ENCODE data around the gene CELF4.

The CELF4 gene

GRCh38 chr18:37506001-37506400 lies 59.6 kb downstream of the CELF4 start:
- no peak for DNase-seq
- H3K9me3 ChIP-seq = no peaks in the 10 kb centered on the region
- no peaks in the 10 kb centered on the region for H3K27me3 ChIP-seq
- H3K4me3 ChIP-seq (ENCODE audit: low read depth, low read length) = no peak overlapping the region
- H3K36me3 ChIP-seq = no peaks in the 10 kb centered on the region
- peaks cover 3% of the 10 kb centered on the region; the same call in 1 of the 2 replicates for H3K4me1 ChIP-seq
- TF ChIP-seq, protein P1, sequence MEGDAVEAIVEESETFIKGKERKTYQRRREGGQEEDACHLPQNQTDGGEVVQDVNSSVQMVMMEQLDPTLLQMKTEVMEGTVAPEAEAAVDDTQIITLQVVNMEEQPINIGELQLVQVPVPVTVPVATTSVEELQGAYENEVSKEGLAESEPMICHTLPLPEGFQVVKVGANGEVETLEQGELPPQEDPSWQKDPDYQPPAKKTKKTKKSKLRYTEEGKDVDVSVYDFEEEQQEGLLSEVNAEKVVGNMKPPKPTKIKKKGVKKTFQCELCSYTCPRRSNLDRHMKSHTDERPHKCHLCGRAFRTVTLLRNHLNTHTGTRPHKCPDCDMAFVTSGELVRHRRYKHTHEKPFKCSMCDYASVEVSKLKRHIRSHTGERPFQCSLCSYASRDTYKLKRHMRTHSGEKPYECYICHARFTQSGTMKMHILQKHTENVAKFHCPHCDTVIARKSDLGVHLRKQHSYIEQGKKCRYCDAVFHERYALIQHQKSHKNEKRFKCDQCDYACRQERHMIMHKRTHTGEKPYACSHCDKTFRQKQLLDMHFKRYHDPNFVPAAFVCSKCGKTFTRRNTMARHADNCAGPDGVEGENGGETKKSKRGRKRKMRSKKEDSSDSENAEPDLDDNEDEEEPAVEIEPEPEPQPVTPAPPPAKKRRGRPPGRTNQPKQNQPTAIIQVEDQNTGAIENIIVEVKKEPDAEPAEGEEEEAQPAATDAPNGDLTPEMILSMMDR (IDR thresholded peaks at IDR 0.05; ENCODE audit: low read depth, low read length) = no peak

- TF ChIP-seq, protein P1 (IDR thresholded peaks at IDR 0.05; ENCODE audit: low read depth, low read length) = no peak
- Histone ChIP-seq H3K36me3 (no peaks in the 10 kb centered on the region), H3K4me3 (ENCODE audit: low read depth, low read length) (no peak overlapping the region), H3K4me1 (peaks cover 3% of the 10 kb centered on the region; the same call in 1 of the 2 replicates), H3K27me3 (no peaks in the 10 kb centered on the region), H3K9me3 (no peaks in the 10 kb centered on the region)
- DNase-seq = no peak
These were observed 60.3 kb downstream of the CELF4 start for GRCh38 chr18:37505321-37505720.

DNA sequence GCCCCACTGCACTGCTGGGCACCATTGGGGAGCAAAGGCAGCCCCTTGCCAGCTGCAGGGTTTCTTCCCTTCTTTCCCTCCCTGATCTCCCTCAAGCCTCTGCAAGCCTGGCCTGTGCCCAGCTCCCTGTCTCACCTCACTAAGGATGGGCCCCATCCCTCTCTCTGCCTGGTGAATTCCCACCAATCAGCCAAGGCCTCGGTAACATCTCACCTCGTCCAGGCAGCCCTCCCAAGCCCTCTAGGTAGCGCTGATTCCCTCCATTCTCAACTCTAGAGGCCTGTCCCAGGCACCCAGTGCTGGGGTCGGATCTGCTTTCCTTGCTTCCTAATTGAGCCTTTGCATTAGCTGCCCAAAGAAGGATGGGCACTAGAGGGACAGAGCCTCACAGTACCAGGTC lies 63.0 kb downstream of the CELF4 start:
- Histone ChIP-seq H3K36me3 (no peaks in the 10 kb centered on the region), H3K4me1 (peaks cover 3% of the 10 kb centered on the region; the same call in 1 of the 2 replicates), H3K4me3 (ENCODE audit: low read depth, low read length) (no peak overlapping the region), H3K27me3 (no peaks in the 10 kb centered on the region), H3K9me3 (no peaks in the 10 kb centered on the region)
- no peak for DNase-seq
- TF ChIP-seq, protein P1 (IDR thresholded peaks at IDR 0.05; ENCODE audit: low read depth, low read length) = no peak

DNA sequence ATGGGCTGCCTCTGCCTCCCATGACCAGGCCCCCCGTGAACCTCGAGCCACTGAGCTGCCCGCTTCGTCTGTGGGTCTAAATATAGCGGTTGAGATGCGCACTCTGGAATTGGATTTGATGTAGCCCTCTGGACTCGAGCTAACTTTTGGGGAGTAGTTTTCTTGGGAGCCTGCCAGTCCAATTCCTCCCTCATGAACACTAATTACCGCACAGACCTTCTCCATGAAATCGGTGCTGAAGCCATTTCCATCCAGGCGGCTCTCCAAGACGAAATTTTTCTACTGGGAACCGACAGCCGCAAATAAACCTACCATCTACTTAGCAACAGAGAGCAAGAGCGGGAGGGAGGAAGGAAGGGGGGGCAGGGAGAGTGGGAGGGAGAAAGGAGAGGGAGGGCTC lies 63.6 kb downstream of the CELF4 start:
- TF ChIP-seq, protein P1 (IDR thresholded peaks at IDR 0.05; ENCODE audit: low read depth, low read length) = no peak
- Histone ChIP-seq H3K4me1 (peaks cover 3% of the 10 kb centered on the region; the same call in 1 of the 2 replicates), H3K4me3 (ENCODE audit: low read depth, low read length) (no peak overlapping the region), H3K27me3 (no peaks in the 10 kb centered on the region), H3K9me3 (no peaks in the 10 kb centered on the region), H3K36me3 (no peaks in the 10 kb centered on the region)
- no peak for DNase-seq

GRCh38 chr18:37501136-37501535 lies 64.5 kb downstream of the CELF4 start:
- DNase-seq = no peak
- Histone ChIP-seq H3K4me3 (ENCODE audit: low read depth, low read length) (no peak overlapping the region), H3K9me3 (no peaks in the 10 kb centered on the region), H3K27me3 (no peaks in the 10 kb centered on the region), H3K36me3 (no peaks in the 10 kb centered on the region), H3K4me1 (peaks cover 3% of the 10 kb centered on the region; the same call in 1 of the 2 replicates)
- TF ChIP-seq, protein P1 (IDR thresholded peaks at IDR 0.05; ENCODE audit: low read depth, low read length) = no peak

- H3K4me1 ChIP-seq = peaks cover 3% of the 10 kb centered on the region; the same call in 1 of the 2 replicates
- no peaks in the 10 kb centered on the region for H3K9me3 ChIP-seq
- no peak overlapping the region for H3K4me3 ChIP-seq (ENCODE audit: low read depth, low read length)
- DNase-seq = no peak
- no peaks in the 10 kb centered on the region for H3K36me3 ChIP-seq
- TF ChIP-seq, protein P1 (IDR thresholded peaks at IDR 0.05; ENCODE audit: low read depth, low read length) = no peak
- H3K27me3 ChIP-seq = no peaks in the 10 kb centered on the region
These were observed 65.7 kb downstream of the CELF4 start for GRCh38 chr18:37499913-37500312.
